ENCODE measurements around the gene STT3B. TPM values are rescaled to one million over a fixed set of nuclear protein-coding genes. Genes with fewer than 3 reads are reported as not detected.

Gene STT3B
- total RNA-seq, 3 donors from 2014 or later, result 86.0 to 118 (median 94.3) TPM

GRCh38 chr3:31613654-31614053 is 80.9 kb downstream of the STT3B start:
- TF ChIP-seq CTCF (IDR thresholded peaks at IDR 0.05), result no peak
- H3K4me1 ChIP-seq (ENCODE audit: low read depth), result peaks cover 5% of the 10 kb centered on the region
- no peak for ATAC-seq
- no peak overlapping the region for H3K4me3 ChIP-seq
- intact Hi-C loops (cut with DNase I, micrococcal nuclease), result no loop called here
- no peaks in the 10 kb centered on the region for H3K36me3 ChIP-seq (ENCODE audit: low read depth)
- no peak for DNase-seq
- no peaks in the 10 kb centered on the region for H3K9me3 ChIP-seq

GRCh38 chr3:31614162-31614921 is 81.6 kb downstream of the STT3B start:
- ATAC-seq, result no peak
- Histone ChIP-seq H3K4me3 (no peak overlapping the region), H3K36me3 (ENCODE audit: low read depth) (no peaks in the 10 kb centered on the region), H3K9me3 (no peaks in the 10 kb centered on the region), H3K4me1 (ENCODE audit: low read depth) (peaks cover 5% of the 10 kb centered on the region)
- DNase-seq, result no peak
- intact Hi-C loops (cut with DNase I, micrococcal nuclease), result no loop called here
- TF ChIP-seq CTCF (IDR thresholded peaks at IDR 0.05), result no peak

- intact Hi-C loops (cut with DNase I, micrococcal nuclease), result no loop called here
- no peak for TF ChIP-seq CTCF (IDR thresholded peaks at IDR 0.05)
- H3K4me1 ChIP-seq (ENCODE audit: low read depth), result peaks cover 5% of the 10 kb centered on the region
- H3K4me3 ChIP-seq, result no peak overlapping the region
- DNase-seq (no peak), ATAC-seq (no peak)
- H3K36me3 ChIP-seq (ENCODE audit: low read depth), result no peaks in the 10 kb centered on the region
- no peaks in the 10 kb centered on the region for H3K9me3 ChIP-seq
Observed at GRCh38 chr3:31615071-31615875, 82.5 kb downstream of the STT3B start.

- Histone ChIP-seq H3K9me3 (no peaks in the 10 kb centered on the region), H3K4me1 (ENCODE audit: low read depth) (peaks cover 5% of the 10 kb centered on the region), H3K36me3 (ENCODE audit: low read depth) (no peaks in the 10 kb centered on the region), H3K4me3 (no peak overlapping the region)
- intact Hi-C loops (cut with DNase I, micrococcal nuclease), result no loop called here
- no peak for DNase-seq
- TF ChIP-seq CTCF (IDR thresholded peaks at IDR 0.05), result no peak
- no peak for ATAC-seq
Observed at GRCh38 chr3:31616711-31617110, 84.0 kb downstream of the STT3B start.

- intact Hi-C loops (cut with DNase I, micrococcal nuclease), result no loop called here
- Histone ChIP-seq H3K4me1 (ENCODE audit: low read depth) (no peaks in the 10 kb centered on the region), H3K36me3 (ENCODE audit: low read depth) (no peaks in the 10 kb centered on the region), H3K9me3 (no peaks in the 10 kb centered on the region), H3K4me3 (no peak overlapping the region)
- no peak for ATAC-seq
- no peak for DNase-seq
- no peak for TF ChIP-seq CTCF (IDR thresholded peaks at IDR 0.05)
Observed at GRCh38 chr3:31620656-31621055, 87.9 kb downstream of the STT3B start.

Measured in mucosa of descending colon (tissue), 3 donors.